GM19397 (cell line): ENCODE results near the gene SAP130.

ENCODE experiments used
- ATAC-seq: cut with Tn5 transposase; IDR thresholded peaks from one replicate; pipeline ENCODE4 v1.9.1; 2021; ENCODE audit warnings: mild to moderate bottlenecking, moderate library complexity; ENCODE audit not compliant: unreplicated experiment

Gene SAP130

DNA sequence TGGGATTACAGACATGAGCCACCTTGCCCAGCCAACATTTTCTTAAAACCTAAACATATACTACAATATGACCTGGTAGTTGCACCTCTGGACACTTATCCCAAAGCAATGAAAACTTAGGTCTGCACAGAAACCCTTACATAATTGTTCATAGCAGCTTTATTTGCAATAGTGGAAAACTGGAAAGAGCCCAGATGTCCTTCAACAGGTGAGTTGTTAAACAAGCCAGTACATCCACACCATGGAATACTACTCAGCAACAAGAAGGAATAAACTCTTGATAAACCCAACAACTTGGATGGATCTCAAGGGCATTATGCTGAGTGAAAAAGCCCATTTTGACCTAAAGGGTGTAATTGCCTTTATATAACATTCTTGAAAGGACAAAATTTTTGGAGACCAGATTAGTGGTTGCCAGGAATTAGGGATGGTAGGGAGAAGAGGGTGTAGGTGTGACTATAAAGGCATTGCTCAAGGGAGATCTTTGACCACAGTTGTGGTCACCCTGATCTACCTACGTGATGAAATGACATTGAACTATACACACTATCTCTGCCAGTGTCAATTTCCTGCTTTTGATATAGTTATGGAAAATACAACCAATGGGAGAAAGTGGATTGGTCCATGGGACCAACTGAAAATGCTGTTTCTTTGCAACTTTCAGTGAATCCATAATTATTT lies 130.2 kb downstream of the SAP130 start:
- no peak for ATAC-seq

DNA sequence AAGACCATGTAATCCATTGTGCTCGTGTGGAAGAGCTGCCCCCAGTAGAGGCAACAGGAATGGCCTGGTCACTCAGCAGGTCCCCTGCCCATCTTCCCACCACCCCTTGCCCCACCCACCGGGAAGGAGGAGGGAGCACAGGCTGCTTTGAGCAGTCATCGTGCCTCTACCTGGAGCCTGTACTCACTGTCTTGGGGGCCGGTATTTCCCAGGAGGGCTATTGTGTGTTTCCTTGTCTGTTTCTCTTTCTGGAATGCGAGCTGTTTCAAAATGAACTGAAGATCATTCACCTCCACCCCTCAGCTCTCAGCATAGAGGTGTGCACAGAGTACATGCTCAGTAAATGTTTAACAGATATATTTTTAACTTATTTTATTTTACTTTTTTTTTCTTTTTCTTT lies 134.4 kb downstream of the SAP130 start:
- no peak for ATAC-seq

DNA sequence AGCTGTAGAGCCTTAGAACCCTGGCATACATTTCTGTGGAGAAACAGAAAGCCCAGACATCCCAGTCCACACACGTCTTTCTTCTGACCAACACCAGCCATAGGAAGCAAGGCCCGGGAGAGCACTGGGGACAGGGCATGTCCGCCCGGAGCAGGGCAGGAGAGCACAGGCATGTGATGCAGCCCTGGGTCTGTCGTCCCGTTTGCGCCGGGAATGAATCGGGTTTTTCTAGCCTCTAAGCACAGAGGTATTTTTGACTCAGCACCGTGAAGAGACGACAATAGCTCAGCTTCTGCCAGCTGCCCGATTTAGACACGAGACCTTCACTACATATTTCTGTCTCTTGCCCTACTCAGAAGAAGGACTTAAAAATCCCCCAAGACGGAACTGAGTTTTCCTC lies 134.8 kb downstream of the SAP130 start:
- no peak for ATAC-seq

DNA sequence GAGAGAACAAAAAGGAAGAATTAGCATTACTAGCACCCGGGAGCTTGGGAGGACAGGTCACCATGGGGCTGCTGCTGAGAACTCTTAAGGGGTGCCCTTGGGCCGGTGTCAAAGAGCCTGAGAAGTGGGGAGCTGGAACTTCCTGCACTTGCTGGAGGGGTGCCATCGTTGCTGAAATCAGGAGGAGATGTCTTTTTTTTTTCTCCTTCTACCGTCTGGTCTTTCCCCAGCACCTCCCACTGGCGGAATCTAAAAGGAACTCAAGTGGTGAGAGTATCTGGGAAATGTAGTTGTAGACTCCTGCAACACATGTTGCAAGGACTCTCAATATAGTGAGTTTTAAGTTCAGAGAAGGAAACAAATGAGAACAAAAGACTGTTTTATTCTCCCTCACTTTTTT lies 136.0 kb downstream of the SAP130 start:
- no peak for ATAC-seq
